Peyer's patch (tissue), 4 donors: ENCODE results near the gene CCDC183.
A peak's percentile ranks its signal among the peaks of the same experiment; 100 is the strongest.

Source experiments
- POLR2A ChIP-seq, 2 donors: fragments of 450-650 bp; IDR thresholded peaks; one replicate each; pipeline ENCODE4 v1.5.1; 2017; ENCODE audit warnings: antibody characterized with exemption in 2 of 2, mild to moderate bottlenecking in 2 of 2, moderate library complexity in 2 of 2
- TF ChIP-seq, protein P1 (sequence below), 6 experiments: fragments of 450-650 bp in 4 of 6; fragments of 200-600 bp in 2 of 6; sonication (generic) in 1 of 6; IDR thresholded peaks; one replicate each; pipeline ENCODE4 v1.5.1; 2017 to 2019; ENCODE audit warnings: antibody characterized with exemption in 6 of 6, mild to moderate bottlenecking in 3 of 6, moderate library complexity in 1 of 6

GRCh38 chr9:136784249-136784996, 11.7 kb upstream of the CCDC183 start:
- TF ChIP-seq, protein P1, sequence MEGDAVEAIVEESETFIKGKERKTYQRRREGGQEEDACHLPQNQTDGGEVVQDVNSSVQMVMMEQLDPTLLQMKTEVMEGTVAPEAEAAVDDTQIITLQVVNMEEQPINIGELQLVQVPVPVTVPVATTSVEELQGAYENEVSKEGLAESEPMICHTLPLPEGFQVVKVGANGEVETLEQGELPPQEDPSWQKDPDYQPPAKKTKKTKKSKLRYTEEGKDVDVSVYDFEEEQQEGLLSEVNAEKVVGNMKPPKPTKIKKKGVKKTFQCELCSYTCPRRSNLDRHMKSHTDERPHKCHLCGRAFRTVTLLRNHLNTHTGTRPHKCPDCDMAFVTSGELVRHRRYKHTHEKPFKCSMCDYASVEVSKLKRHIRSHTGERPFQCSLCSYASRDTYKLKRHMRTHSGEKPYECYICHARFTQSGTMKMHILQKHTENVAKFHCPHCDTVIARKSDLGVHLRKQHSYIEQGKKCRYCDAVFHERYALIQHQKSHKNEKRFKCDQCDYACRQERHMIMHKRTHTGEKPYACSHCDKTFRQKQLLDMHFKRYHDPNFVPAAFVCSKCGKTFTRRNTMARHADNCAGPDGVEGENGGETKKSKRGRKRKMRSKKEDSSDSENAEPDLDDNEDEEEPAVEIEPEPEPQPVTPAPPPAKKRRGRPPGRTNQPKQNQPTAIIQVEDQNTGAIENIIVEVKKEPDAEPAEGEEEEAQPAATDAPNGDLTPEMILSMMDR (IDR thresholded peaks at IDR 0.05), result peak; percentile 46 to 70 (median 58)
- no peak for TF ChIP-seq POLR2A (IDR thresholded peaks at IDR 0.05)
